H7 (cell line): ENCODE measurements around the gene ARHGEF6. TPM values are rescaled to one million over a fixed set of nuclear protein-coding genes. Genes with fewer than 3 reads are reported as not detected.

Experiments
- DNase-seq: peaks from one replicate; pipeline ENCODE4 v3.0.0; 2012
- H3K27me3 ChIP-seq: 2 replicates; pipeline ENCODE4 v1.6.0; 2011; ENCODE audit warnings: mild to moderate bottlenecking, low read length; ENCODE audit not compliant: control insufficient read depth, insufficient read depth
- H3K36me3 ChIP-seq: replicated peaks from 2 replicates; pipeline ENCODE4 v1.5.1; 2011; ENCODE audit warnings: low read length; ENCODE audit not compliant: control insufficient read depth, insufficient read depth
- H3K4me3 ChIP-seq: 2 replicates; pipeline ENCODE4 v1.5.1; 2011; ENCODE audit warnings: low read depth, mild to moderate bottlenecking, control low read depth, low read length, moderate library complexity; ENCODE audit not compliant: insufficient read depth
- total RNA-seq: library from RNA; depleted of rRNA; stranded (reverse); fragments of >200 nt; shearing (Covaris generic); gene quantifications from 2 replicates; pipeline ENCODE4 v1.2.3, GENCODE V29; 2014

The ARHGEF6 gene
- total RNA-seq, 1 experiment from 2014 or later: 12.4 TPM

DNA sequence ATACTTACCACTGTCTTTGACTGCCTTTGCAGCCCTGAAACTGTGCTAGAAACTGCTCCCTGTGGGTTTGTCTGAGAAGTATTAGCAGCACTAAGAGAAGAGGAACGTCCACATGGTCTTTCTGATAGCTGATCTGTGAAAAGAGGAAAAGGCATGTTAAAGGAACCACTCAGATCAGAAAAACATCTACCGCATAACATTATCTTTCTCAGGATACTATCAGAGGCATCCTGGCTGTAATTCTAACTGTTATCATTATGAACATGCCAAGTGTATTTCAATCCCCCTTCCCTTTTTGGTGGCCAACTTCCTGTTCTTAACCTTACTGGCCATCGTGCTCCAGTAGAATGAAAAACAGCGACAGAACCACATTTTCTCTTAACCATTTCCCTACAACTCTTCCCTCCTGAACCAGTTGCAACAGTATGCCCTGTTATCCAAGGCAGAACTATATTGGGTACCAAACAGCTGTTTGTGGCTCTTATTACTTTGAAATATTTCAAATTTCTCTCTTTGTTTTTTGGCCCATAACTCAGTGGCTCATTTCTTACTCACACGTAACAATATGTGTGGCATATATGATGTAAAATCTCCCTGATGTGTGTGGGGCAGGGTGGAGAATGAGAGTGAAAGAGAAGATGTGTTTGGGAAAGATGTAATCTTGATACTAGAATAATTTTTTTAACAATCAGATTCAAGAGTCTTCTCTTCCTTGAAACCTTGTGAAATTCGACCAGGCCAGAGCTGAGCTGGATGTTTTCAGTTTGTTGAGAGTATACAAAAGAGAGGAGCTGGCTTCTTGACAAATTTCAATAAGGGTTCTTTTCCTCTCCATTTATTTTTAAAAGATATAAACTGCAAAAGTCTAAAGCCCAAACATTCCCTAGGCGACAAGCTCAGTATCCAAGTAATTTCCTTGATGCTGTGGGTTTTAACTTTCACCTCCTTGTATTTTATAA, 35.2 kb downstream of the ARHGEF6 start:
- Histone ChIP-seq H3K4me3 (no peak overlapping the region), H3K27me3 (no peaks in the 10 kb centered on the region), H3K36me3 (no peaks in the 10 kb centered on the region)
- no peak for DNase-seq

DNA sequence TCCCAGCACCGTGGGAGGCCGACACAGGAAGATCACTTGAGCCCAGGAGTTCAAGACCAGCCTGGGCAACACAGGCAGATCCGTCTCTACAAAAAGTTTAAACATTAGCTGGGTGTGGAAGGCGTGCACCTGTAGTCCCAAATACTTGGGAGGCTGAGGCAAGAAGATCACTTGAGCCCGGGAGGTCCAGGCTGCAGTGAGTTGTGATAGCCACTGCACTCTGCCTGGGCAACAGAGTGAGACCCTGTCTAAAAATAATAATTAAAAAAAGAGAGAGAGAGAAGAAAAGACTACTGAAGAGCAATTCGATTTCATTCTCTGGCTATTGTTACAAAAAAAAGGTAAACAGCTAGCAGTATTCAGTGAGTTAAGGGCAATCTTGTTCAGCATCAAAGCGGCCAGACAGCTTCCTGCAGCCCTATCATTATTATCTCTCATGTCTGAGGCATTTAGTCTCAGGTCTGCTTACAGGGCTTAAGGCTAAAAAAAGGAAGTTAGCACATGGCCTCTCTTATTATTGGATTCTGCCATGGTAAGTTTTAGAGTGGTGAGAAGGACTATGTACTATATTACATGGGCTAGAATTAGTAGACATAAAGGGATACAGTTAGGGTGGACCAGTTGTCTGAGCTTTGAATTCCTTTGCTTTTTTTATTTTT, 37.9 kb downstream of the ARHGEF6 start:
- DNase-seq: no peak
- Histone ChIP-seq H3K4me3 (no peak overlapping the region), H3K27me3 (no peaks in the 10 kb centered on the region), H3K36me3 (no peaks in the 10 kb centered on the region)

DNA sequence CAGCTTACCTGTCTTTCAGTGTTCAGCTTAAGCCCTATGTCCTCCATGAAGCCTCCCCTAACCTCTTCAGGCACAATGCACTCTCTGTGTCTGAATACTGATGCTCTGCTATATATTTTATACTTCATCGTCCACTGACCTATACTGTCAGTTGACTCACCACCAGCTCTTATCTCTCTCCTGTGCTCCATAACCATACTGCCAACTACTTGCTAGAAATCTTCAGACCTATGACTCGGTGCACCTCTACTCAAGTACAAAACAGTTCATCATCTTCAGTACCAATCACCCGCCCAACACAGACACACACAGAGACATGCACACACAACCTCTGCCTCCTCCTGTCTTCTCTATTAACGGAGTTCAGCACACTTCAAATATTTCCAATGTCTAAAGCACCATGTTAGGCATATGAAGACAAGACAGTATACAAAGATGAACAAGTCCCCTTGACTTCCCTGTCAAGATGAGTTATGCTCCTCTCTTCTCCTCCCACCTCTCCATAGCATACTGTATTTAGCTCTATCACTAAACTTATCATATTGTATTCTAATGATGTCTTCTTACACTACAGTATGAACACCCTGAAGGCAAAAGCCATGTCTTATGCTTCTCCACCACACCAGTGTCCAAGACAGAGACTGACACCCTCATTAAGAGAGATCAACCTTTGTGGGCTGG, 42.5 kb downstream of the ARHGEF6 start:
- Histone ChIP-seq H3K36me3 (no peaks in the 10 kb centered on the region), H3K27me3 (no peaks in the 10 kb centered on the region), H3K4me3 (no peak overlapping the region)
- no peak for DNase-seq

DNA sequence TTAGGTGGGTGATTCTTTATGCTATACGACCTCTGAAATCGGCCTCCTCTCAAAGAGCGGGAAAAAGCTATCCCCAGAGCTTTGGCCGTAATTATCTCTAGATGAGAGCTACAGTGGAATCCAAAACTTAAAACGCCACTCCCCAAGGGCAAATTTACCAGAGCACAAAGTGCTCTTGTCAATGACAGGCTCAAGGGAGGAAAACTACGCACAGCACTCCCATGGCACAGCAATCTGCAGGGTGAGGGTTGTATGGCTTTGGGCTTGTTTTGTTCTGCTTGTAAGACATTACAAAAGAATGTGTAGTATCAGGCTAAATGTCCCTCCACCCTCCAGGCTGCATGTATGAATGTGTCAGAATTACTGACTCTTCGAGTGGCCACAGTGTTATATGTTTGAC, 44.0 kb downstream of the ARHGEF6 start:
- H3K4me3 ChIP-seq: no peak overlapping the region
- H3K27me3 ChIP-seq: no peaks in the 10 kb centered on the region
- H3K36me3 ChIP-seq: no peaks in the 10 kb centered on the region
- DNase-seq: no peak

DNA sequence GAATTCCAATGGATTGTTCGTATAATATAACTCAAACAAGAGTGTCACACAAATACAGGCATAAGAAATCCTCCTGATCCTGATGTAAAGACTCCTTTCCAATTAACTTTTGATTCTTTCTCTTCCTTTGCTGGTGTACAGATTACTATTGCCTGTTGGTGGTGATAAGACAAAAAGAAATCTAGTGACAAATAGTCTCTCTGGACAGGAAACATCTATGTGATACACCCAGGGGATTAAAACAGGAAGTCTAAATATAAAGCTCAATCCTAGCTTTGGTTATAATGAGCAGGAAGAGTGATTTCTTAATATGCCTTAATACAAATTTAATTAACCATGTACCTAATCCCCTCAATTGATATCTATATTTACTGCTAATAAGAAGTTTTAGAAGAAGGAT, 45.1 kb downstream of the ARHGEF6 start:
- no peak overlapping the region for H3K4me3 ChIP-seq
- no peaks in the 10 kb centered on the region for H3K36me3 ChIP-seq
- no peaks in the 10 kb centered on the region for H3K27me3 ChIP-seq
- DNase-seq: no peak

DNA sequence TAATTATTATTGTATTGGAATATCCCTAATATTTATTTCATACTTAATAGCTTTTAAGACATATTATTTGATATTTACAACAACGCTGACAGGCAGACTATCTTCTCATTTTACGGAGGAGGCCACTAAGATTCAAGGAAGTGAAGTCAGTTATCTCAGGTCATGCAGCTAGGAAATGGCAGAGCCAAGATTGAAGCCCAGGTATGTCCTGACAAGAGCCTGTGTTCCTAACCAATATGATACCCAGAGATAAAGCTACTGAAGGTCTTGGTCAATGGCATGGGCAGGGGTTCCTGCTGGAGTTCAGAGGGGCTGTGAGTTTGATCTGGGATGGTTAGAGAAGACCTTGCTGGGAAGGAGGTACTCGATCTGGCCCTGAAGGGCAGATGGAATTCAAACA, 47.1 kb downstream of the ARHGEF6 start:
- Histone ChIP-seq H3K4me3 (no peak overlapping the region), H3K36me3 (no peaks in the 10 kb centered on the region), H3K27me3 (no peaks in the 10 kb centered on the region)
- no peak for DNase-seq

DNA sequence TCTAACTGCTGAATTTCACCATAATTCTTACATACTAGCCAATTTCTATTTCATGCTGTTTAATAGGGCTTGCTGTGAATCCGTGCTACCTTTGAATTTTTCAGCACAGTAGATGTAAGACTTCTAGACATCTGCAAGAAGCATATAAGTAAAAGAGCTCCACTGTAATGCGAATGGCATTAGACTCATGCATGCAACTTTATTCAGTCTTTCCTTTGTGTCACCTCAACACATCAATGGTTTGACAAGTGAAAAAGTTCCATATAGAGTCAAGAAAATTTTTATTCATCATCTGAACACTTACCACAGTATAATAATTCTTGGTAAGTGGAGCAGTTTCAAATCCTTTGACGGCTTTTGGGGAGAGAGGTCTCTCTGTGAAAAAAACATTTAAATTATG, 48.9 kb downstream of the ARHGEF6 start:
- no peaks in the 10 kb centered on the region for H3K36me3 ChIP-seq

DNA sequence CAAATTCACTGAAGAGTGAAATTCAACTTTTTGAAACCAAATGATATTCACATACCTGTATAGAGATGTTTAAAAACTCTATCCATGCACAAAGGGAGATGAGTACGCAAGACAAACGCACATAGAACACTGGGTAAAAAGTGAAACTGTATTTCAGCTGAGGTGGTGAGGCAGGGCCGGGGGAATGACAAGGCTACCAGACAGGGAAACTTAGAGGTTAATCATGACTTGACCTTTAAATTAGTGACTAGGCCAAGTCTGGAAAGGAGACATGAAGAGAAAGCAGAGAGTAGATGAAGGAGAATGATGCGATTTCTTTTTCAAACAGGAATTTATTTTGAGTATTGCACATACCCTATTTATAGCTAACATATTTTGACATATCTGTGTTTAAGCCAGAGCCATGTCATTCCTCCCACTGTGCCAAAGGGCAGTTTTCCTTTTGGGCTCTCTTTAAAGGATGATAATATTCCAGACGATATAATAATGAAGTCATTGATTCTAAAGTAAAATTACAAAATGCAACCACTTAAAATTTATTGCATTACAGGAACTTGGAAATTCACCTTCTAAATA, 49.4 kb downstream of the ARHGEF6 start:
- Histone ChIP-seq H3K4me3 (no peak overlapping the region), H3K27me3 (no peaks in the 10 kb centered on the region), H3K36me3 (no peaks in the 10 kb centered on the region)
- DNase-seq: no peak

More for the DNA sequence above, 48.9 kb downstream of the ARHGEF6 start:
- DNase-seq: no peak
- H3K27me3 ChIP-seq: no peaks in the 10 kb centered on the region
- no peak overlapping the region for H3K4me3 ChIP-seq

DNA sequence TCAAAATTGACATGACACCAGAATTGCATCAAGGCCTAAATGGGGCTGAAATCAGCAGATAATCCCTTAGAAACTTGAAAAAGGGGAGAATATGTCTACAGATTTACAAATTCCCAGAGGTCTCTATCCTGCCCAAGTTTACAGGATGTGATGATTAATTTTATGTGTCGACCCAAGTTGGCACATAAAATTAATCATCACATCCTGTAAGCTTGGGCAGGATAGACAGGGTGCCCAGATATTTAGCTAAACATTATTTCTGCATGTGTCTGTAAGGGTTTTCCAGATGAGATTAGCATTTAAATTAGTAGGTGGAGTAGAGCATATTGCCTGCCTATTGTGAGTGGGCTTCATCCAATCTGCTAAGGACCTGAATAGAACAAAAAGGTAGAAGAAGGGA, 52.3 kb downstream of the ARHGEF6 start:
- no peak for DNase-seq
- no peak overlapping the region for H3K4me3 ChIP-seq
- H3K36me3 ChIP-seq: no peaks in the 10 kb centered on the region
- H3K27me3 ChIP-seq: no peaks in the 10 kb centered on the region

DNA sequence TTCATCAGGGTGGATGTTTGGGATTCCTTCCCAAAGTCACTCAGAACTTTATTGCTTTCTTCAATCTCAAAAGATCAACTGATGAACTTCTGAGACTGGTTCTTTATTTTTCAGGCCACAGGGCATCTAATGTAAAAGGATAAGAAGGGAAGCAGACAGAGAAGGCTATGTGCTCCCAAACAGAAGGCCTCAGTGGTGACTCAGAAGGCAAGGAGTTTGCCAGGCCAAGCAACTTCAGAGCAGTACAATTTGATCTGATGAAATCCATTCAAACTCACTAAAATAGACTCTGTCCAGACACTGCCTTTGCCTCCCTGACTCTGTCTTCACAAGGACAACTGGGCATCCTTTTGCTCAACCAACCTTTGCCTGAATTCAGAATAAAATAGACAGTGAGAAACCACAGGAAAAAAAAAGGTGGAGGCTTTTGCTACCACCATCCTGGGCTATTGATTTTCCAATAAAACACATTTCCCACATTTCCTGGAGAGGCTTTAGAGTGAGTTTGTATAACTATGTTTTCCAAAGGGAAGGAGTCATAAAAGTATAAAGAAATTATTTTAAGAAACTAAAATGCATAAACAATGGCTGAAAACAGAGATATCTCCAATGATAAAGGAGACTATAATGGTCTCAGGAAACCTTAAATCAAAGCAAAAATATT, 55.2 kb downstream of the ARHGEF6 start:
- no peak for DNase-seq
- no peaks in the 10 kb centered on the region for H3K27me3 ChIP-seq
- H3K4me3 ChIP-seq: no peak overlapping the region
- no peaks in the 10 kb centered on the region for H3K36me3 ChIP-seq

DNA sequence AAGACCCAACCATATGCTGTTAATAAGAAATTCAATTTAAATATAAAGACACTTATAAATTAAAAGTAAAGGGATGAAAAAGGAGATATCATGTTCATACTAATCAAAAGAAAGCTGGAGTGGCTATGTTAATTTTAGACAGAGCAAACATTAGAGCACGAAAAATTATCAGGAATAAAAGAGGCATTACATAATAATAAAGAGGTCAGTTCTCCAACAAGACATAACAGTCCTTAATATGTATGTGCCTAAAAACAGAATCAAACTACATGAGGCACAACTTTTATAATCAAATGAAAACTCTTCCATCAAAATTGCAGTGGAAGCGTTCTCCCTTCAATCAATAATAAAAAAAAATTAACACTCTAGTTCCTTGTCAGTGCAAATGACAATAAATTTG, 62.6 kb downstream of the ARHGEF6 start:
- H3K4me3 ChIP-seq: no peak overlapping the region
- H3K36me3 ChIP-seq: no peaks in the 10 kb centered on the region
- no peak for DNase-seq
- no peaks in the 10 kb centered on the region for H3K27me3 ChIP-seq

DNA sequence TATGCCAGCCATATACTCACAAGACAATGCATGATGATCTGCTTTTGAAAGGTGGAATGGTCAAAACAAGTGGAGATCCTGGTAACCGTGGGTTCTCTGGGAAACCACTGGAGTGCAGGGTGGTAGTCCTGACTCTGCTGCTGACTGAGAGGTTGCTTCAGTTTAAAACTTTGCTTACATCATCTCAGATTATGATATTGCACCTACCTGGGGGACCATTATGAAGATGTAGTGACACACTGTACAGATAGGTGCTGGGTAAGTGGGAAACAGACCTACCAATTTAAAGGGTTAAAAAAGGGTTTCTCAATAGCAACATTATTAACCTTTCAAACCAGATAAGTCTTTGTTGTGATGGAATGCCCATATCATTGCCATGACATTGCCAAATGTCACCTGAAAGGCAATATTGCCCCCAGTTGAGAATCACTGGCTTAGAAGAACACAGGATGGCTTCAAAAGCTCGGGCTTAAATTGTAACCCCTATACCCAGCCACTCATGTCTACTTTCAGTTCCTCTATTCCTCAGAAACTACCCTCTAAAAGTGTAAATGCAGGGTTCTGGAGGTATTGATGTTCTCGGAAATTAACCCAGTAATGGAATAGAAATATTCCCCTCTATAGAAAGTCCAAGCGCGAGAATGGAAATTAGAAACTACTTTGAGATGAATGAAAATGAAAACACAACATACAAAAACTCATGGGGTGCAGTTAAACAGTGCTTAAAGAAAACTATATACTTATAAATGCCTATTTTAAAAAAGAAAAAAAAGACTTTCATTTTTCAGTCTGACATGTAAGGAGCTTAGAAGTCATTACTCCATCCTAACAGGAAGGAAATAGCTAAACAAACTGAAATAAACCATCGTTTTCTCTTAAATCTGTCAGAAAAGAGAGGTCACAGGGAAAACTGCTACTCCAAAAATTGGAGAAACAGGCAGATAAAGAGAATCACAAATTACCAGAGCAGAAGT, 65.8 kb downstream of the ARHGEF6 start:
- Histone ChIP-seq H3K36me3 (no peaks in the 10 kb centered on the region), H3K27me3 (no peaks in the 10 kb centered on the region), H3K4me3 (no peak overlapping the region)
- no peak for DNase-seq

DNA sequence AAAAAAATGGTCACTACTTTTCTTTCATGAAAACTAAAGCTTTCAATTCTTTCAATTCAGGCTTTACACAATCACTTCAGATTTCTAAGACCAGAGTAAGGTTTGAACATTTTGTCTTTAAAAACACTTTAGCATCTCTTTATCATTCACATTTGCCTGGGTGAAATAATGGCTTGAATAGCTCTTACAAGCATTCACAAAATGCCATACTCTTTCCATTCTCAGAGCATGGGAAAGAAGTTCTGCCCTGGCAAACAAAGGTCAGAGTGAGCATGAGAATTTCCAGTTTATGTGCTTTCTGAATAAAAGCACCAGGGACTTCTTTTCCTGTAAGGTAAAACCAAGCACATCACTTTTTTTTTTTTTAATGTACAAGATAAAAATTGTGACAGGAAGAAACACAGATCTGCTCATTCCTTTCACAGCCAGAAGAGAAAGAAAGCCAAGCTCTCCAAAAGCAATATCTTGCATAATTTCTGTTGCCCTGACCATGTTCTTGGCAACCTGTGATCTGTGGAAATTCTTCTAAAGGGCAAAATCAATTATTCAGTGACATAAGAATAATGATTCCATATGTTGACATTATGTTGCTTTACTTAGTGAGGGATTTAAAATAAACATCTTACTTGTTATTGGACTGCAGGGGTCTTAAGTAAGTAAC, 68.0 kb downstream of the ARHGEF6 start:
- H3K27me3 ChIP-seq: no peaks in the 10 kb centered on the region
- no peak for DNase-seq

More for the DNA sequence above, 68.0 kb downstream of the ARHGEF6 start:
- Histone ChIP-seq H3K36me3 (no peaks in the 10 kb centered on the region), H3K4me3 (no peak overlapping the region)
